ENCODE data around the gene RASAL2.

Gene RASAL2

DNA sequence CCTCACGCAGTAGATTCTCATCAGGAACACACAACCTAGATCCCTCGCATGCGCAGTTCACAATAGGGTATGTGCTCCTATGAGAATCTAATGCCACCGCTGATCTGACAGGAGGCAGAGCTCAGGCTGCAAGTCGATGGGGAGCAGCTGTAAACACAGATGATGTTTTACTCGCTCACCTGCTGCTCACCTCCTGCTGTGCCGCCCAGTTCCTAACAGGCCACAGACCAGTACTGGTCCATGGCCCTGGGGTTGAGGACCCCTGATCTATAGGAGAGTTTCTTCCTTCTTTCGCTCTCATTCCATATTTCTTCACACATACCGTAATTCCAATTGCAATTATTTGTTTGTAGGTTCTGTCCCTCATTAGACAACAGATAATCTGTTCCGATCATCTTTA, 299.5 kb downstream of the RASAL2 start:
- no peak for DNase-seq (ENCODE audit: low read depth in 2 of 2)
- no peak overlapping the region for H3K4me3 ChIP-seq (replicated peaks in 1 of 2; ENCODE audit: low read depth in 2 of 2, low read length in 2 of 2)
- TF ChIP-seq, protein P1, sequence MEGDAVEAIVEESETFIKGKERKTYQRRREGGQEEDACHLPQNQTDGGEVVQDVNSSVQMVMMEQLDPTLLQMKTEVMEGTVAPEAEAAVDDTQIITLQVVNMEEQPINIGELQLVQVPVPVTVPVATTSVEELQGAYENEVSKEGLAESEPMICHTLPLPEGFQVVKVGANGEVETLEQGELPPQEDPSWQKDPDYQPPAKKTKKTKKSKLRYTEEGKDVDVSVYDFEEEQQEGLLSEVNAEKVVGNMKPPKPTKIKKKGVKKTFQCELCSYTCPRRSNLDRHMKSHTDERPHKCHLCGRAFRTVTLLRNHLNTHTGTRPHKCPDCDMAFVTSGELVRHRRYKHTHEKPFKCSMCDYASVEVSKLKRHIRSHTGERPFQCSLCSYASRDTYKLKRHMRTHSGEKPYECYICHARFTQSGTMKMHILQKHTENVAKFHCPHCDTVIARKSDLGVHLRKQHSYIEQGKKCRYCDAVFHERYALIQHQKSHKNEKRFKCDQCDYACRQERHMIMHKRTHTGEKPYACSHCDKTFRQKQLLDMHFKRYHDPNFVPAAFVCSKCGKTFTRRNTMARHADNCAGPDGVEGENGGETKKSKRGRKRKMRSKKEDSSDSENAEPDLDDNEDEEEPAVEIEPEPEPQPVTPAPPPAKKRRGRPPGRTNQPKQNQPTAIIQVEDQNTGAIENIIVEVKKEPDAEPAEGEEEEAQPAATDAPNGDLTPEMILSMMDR (IDR thresholded peaks at IDR 0.05; ENCODE audit: low read depth, low read length): no peak

DNA sequence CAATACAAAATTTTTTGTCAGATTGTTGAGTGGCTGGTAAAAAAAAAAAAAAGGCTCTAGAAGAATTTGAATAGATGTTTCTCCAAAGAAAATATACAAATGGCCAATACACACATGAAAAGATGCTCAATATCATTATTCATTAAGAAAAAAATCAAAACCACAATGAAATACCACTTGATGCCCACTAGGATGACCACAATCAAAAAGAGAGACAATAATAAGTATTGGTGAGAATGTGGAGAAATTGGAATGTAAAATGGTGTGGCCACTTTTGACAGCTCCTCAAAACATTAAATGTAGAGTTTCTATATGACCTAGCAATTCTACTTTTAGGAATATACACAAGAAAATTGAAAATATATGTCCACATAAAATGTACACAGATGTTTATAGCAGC, 302.9 kb downstream of the RASAL2 start:
- TF ChIP-seq, protein P1 (IDR thresholded peaks at IDR 0.05; ENCODE audit: low read depth, low read length): peak; percentile 7
- H3K4me3 ChIP-seq (replicated peaks in 1 of 2; ENCODE audit: low read depth in 2 of 2, low read length in 2 of 2): no peak overlapping the region
- no peak for DNase-seq (ENCODE audit: low read depth in 2 of 2)

DNA sequence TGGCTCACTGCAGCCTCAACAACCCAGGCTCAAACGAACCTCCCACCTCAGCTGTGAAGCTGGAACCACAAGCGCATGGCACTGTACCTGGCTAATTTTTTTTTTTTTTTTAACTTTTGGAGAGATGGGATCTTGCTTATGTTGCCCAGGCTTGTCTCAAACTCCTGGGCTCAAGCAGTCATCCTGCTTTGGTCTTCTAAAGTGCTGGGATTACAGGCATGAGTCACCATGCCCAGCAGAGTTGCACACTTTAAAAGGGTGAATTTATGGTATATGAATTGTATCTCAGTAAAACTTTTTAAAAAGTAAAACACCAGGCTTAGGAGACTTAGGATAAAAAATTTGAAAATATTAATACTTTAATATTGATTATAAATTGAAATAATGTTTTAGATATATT, 303.8 kb downstream of the RASAL2 start:
- no peak overlapping the region for H3K4me3 ChIP-seq (replicated peaks in 1 of 2; ENCODE audit: low read depth in 2 of 2, low read length in 2 of 2)
- DNase-seq (ENCODE audit: low read depth in 2 of 2): peak in 1 of 2 donors; percentile 36
- TF ChIP-seq, protein P1 (IDR thresholded peaks at IDR 0.05; ENCODE audit: low read depth, low read length): no peak

DNA sequence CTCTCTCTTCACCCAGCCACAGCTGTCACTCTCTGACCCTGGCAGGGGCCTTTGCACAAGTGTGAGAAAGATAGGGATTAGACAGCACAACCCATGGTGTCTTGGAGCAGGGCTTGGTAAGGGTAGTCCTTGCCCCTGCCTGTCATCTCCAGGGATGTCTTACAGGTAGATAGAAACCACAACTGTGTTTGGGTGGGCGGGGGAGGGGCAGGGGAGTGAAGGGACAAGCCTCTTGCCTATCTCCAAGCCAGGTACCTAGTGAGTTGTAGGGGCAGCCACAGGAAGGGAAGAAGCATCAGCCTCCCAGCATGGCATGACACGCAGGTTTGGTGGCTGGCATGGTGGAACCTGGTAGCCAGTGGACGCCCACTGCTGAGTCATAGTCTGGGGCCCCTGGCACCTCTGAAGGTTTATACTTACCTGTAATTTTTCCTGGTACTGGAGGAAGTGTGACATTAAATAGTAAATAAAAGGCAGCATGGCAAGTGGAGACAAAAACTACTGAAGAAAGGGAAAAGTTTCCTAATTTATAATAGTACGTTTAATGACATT, 305.3 kb downstream of the RASAL2 start:
- DNase-seq (ENCODE audit: low read depth in 2 of 2): no peak
- H3K4me3 ChIP-seq (replicated peaks in 1 of 2; ENCODE audit: low read depth in 2 of 2, low read length in 2 of 2): no peak overlapping the region
- TF ChIP-seq, protein P1 (IDR thresholded peaks at IDR 0.05; ENCODE audit: low read depth, low read length): no peak

DNA sequence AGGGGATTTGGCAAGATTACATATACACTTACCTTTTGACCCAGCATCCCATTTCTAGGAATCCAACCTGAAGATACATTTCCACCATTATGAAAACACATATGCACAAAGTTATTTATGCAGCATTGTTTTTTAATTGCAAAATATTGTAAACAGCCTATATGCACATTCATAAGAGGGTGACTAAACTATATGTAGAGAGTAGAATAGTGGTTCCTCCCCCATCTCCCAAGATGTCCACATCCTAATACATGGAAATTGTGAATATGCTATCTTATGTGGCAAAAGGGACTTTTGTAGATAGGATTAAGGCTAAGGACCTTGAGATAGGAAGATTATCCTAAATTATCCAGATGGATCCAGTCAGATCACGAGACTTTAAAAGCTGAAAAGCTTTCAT, 311.2 kb downstream of the RASAL2 start:
- no peak for DNase-seq (ENCODE audit: low read depth in 2 of 2)
- H3K4me3 ChIP-seq (replicated peaks in 1 of 2; ENCODE audit: low read depth in 2 of 2, low read length in 2 of 2): no peak overlapping the region
- TF ChIP-seq, protein P1 (IDR thresholded peaks at IDR 0.05; ENCODE audit: low read depth, low read length): no peak

DNA sequence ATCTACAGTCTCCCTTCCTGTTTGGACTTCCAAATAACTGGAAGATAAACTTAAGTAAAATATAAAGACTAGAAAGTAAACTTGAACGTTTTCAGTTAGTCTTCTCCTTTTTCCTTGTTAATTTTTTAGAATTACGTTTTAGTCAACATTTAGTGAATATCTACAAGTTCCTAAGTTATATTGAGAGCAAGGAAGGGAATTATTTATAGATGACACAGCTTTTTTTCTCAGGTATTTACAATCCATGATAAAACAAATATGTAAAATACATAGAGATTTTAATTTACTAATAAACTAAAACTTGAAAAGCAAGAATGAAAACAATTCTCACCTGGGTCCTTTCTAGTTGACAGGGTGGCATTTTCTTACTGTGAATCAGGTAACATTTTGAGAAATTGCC, 313.3 kb downstream of the RASAL2 start:
- TF ChIP-seq, protein P1 (IDR thresholded peaks at IDR 0.05; ENCODE audit: low read depth, low read length): no peak
- H3K4me3 ChIP-seq (replicated peaks in 1 of 2; ENCODE audit: low read depth in 2 of 2, low read length in 2 of 2): no peak overlapping the region
- DNase-seq (ENCODE audit: low read depth in 2 of 2): no peak

DNA sequence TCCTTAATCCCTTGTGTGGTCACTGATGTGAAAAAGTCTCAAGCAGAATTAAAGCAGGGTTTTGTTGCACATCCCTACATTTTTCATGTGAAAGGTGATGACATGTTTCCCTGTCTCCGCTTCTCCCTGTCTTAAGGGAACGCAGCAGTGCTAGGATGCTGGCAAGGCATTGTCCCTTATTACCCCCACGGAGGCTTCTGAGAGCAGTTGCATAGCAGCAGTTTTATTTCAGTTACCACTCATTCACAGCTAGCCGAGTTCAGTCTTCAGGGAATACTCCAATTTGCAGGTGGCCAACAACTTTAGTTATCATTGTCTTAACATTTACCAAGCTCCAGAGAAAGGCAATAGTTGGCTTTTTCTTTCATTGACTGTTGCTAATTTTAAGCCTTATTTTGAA, 313.8 kb downstream of the RASAL2 start:
- peak in 1 of 2 donors; percentile 16 for DNase-seq (ENCODE audit: low read depth in 2 of 2)
- TF ChIP-seq, protein P1 (IDR thresholded peaks at IDR 0.05; ENCODE audit: low read depth, low read length): no peak
- H3K4me3 ChIP-seq (replicated peaks in 1 of 2; ENCODE audit: low read depth in 2 of 2, low read length in 2 of 2): no peak overlapping the region
